GM19023 (cell line): ENCODE measurements around the gene FLCN.
A peak's percentile ranks its signal among the peaks of the same experiment; 100 is the strongest.
"Not testable (repeated sequence)": the region's sequence is repeated elsewhere in the genome, so short reads cannot be mapped to it uniquely, and the experiment has no call there.

Experiments
- ATAC-seq: cut with Tn5 transposase; IDR thresholded peaks from one replicate; pipeline ENCODE4 v1.9.1; 2021; ENCODE audit warnings: mild to moderate bottlenecking, moderate library complexity; ENCODE audit not compliant: unreplicated experiment

Gene FLCN

DNA sequence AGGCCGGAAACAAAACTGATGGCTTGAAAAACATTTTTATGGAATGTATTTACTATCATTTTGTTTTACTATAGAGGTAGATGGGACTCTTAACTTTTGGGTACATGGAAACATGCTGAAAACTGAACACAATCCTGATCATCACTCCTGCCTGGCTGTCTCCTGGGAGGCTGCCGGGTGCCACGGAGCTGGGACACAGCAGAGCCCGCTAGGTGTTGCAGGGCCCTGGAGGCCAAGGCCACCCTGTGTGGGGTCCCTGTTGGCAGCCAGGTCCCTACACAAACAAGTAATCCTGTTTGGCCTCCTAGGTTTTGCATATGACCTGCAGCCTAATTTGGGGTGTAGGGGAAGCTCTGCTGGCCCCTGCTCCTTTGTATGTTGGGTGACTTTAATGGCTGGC, 48.4 kb downstream of the FLCN start:
- no peak for ATAC-seq

- no peak for ATAC-seq
These were observed 50.1 kb downstream of the FLCN start for GRCh38 chr17:17186551-17187505.

- ATAC-seq: no peak
These were observed 50.9 kb downstream of the FLCN start for GRCh38 chr17:17186051-17186450.

- not testable (repeated sequence) for ATAC-seq
These were observed 51.8 kb downstream of the FLCN start for GRCh38 chr17:17184985-17185757.

DNA sequence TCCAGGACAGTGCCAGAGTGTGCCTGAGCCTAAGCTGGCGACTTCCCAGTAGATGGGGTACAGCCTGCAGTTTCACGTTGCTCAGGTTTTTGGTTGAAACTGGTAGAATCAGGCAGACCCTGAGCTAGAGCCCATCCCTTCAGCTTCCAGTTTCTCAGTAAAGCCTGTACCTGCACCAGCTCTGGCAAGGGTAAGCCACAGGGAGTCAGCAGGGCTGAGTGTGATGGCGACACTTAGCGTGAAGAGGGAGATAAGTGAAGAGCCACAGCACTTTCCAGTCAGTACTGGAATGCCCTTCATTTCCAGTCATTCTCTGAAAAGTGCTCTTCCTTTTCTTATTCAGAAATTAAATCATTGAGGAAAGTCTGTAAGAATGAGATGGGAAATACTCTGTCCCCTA, 53.2 kb downstream of the FLCN start:
- no peak for ATAC-seq

DNA sequence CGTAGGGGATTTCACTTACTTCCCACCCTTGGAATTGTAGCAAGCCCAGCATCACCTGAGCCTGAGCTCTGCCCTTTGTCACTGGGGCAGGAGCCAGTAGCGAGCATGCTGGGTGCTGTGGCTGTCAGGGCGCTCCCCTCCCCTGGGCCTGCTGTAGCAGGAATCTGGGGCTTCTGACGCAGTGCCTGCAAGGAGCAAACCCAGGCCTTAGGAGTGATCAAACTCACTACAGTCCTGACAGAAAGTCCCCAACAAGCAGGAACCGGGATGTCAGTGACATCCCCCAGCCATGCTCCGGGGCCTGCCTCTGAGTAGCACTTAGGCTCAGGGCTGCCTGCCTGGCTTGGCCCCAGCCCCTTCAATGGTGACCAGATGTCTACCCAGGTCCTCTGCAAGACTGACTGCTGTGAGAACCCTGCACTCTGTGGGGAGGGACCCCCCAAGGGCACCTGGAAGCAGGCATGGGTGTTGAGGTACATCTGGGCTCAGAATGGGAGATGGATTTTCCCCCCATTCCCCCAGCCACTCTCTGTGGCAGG, 54.3 kb downstream of the FLCN start:
- no peak for ATAC-seq

DNA sequence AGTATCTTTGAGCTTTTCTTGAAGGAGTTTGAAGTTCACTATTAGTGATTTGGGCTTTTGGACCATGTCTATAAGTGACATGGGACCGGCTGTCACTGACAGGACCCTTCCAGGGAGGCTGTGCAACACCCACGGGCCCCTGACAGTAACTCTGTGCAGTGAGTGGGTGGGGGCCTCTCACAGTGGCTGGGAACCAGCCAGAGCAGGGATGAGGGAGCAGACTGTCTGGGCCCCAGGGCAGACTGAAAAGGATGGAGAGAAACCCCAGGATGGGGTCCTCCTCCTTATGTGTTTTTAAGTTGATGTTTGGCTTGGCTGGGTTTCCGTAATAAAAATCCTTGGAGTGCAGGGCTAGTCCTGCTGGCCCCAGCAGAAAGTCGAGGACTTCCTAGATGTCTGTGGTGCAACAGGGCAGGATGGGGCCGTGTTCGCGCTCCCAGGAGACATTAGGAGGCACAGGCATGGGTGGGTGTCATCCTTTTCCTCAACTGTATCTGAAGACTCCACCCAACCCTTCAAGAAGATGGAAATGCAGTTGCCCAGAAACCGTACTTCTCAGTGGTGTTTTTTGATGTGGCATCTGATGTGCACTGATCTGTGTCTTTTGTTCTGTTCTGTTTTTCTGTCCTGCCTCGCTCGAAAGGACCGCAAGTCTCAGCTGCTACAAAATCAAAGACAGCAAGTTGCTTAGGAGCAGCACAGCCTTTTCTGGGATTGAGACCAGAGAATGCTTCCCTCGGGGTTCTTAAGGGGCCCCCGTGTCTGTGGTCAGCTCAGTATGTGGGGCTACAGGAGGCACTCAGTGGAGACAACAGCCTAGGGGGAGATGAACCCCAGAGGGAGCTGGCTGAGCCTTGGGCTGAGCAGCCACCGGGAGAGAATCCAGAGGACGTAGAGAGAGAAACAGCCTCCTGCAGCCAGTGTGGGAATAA, 55.0 kb downstream of the FLCN start:
- ATAC-seq: peak; percentile 36

DNA sequence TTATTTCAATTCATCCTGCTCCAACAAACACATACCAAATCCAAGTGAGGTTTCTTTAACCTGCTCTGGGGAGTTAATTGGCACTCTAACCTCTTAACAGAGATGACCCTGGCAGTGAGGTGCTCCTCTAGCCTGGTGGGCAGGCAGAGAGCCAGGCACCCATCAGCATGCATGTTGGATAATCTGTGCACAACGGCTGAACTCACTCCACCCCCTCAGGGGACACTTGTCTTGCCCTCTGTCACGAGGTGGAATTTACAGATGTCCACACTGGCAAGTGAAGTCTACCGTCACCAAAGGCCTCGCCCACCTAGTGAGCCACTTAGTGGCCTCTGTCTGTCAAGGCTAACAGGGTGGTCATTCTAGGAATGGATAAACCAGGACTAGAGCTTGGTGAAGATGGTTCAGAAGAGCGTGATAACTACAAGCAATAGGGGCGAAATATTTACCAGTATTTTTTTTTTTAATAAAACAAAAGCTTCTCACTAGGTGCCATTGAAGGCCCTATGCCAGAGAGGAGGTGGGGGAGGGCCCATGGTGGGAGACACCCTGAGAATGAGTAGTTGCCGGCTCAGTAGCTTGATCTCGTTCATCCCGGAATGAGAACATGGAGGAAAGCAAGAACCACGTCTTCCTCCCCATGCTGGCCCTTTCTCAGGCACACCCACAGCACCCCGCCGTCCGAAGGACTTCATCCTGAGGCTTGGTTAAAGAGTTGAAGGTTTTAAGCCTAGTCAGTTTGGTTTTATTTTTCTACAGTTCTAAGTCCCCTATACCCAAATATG, 56.0 kb downstream of the FLCN start:
- ATAC-seq: no peak

DNA sequence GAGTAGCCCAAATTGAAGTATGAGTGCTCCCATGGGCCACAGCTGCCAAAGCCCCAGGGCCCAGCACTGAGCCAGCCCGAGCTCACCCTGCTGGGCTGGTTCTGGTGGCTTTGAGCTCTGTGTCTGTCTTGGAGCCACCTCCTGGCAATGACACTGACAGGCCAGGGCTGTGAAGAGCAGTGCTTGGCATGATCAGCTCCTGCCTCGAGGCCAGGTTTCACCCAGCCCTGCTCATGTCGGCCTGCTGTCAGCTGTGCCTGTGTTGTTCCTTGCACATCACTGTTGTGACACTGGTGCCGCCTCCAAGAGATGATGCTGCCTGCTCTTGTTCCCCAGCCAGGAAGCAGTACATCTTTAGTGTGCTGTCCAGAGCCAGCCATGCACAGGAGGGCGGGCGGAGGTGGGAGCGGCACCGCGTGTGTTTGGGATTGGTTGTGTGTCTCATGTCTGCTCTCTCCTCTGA, 56.8 kb downstream of the FLCN start:
- no peak for ATAC-seq

GRCh38 chr17:17179371-17179827, 57.6 kb downstream of the FLCN start:
- ATAC-seq: peak; percentile 52

- no peak for ATAC-seq
These were observed 59.8 kb downstream of the FLCN start for GRCh38 chr17:17177176-17177575.

DNA sequence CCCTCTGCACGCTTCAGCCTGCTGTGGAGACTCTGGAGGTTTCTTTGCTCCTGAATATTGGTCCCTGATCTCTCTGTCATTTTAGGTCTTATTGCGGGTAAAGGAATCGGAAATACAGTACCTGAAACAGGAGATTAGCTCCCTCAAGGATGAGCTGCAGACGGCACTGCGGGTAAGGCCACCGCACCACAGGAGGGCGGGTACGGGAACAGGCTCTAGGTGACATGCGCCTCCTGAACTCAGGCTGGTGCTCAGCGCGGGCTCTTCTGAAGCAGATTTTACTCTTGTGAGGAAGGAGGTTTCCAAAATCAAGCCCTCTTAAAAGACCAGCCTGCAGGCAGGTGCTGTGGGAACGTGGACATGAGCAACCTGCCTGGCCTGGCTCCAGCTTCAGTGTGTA, 60.6 kb downstream of the FLCN start:
- no peak for ATAC-seq

DNA sequence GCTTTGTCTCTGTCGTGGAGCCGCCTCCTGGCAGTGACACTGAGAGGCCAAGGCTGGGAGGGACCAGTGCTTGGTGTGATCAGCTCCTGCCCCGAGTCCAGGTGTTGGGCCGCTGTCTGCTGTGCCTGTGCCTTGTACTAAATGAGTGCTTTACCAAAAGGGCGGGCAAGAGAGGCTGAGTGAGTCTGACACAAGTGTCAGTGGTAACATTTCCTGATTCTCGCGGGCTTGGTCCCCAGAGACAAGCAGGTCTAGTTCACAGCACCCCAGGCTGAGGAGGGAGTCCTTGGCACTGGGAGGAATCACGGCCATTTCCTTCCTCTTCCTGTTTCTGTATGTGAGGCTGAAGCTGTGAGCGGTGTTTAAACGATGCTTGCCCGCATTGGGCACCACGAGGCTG, 61.1 kb downstream of the FLCN start:
- no peak for ATAC-seq

- ATAC-seq: no peak
These were observed 61.6 kb downstream of the FLCN start for GRCh38 chr17:17175340-17175739.

GRCh38 chr17:17173921-17174320, 63.0 kb downstream of the FLCN start:
- ATAC-seq: no peak

GRCh38 chr17:17172990-17173389, 64.0 kb downstream of the FLCN start:
- ATAC-seq: no peak

DNA sequence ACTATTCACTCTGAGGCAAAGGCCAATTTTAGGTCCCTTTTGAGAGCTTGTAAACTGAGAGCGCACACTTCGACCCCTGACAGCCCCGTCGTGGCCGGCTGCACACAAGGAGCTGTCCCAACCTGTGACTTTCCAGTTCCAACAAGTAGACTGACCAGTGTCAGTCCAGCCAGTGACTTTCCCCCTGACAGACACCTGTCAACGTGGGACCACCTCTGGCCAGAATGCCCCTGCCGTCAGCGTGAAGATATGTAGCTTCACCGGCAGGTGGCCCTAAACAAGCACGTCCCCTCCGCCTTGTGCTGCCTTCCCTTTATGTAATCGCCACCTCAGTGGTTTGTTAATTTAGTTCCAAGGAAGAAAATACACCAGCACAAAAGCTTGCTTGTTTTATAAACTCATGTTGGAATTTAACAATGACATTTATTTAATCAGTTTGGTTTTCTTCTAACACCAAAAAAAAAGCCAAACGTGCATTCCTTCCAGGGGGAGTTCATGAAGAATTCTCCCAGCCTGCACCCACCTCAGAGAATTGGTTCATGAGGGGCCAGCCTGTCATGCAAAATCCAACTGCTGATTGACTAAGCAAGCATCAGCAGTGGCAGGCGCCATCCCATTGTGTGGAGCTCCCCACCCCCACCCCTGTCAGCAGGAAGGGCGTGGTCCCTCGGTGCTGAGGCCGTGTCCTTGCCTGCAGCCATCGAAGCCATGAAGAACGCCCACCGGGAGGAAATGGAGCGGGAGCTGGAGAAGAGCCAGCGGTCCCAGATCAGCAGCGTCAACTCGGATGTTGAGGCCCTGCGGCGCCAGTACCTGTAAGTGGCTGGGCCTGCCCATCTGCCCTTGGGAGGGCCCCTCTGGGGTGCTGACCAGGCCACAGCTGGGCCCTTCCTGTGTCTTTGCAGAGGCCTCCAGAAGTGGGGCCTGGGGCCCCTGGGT, 64.7 kb downstream of the FLCN start:
- ATAC-seq: no peak

- ATAC-seq: no peak
These were observed 65.8 kb downstream of the FLCN start for GRCh38 chr17:17171186-17171585.
